ENCODE results near the gene ADAM8.
"Not testable (repeated sequence)": the region's sequence is repeated elsewhere in the genome, so short reads cannot be mapped to it uniquely, and the experiment has no call there.

ADAM8 gene

DNA sequence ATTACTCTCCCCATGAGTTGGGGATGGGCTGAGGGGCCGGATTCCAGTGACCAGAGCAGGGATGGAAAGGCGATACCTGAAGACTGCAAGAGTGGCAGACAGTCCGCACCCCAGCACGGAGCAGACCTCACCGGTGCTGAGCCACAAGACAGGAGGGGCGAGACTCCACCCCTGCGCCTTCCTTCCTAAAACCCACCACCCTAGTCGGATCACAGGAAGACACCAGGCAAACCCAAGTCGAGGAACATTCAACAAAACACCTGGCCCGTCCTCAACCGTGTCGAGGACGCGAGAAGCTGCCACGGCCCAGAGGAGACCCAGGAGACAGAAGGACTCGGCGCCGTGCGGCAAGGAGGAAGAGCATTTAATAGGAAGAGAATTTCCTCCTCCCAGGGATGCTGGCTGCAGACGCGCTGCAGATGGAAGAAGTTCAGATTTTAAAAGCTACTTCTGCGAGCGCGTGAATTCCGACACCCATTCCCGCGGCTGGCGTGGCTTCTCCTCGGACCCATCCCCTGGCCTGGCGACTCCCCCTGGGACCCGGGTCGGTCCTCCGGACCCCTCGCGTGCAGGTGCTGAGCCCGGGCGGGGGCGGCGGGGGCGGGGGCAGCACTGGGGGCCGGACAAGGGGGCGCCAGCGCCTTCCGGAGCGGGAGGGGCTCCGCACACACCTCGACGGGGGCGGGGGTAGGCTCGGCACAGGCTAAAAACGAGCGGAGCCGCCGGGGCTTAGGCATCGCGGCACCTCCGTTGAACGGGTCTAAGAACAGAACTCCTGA, 47.2 kb downstream of the ADAM8 start:
- DNase-seq: no peak

DNA sequence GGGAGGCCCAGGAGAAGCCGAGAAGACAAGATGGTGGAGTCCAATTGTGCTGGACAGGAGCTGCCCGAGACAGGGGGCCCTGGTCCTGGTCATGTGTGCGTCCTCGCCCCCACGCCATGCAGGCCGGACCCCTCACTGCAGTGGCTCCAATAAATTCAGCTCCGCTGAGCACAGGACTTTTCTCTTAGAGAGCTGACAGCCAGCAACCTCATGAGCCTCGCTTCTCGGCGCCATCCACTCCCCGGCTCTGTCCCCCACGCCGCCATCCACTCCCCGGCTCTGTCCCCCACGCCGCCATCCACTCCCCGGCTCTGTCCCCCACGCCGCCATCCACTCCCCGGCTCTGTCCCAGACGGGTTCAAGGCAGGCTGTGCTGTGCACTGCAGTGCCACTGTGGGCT, 49.4 kb downstream of the ADAM8 start:
- no peak for DNase-seq

DNA sequence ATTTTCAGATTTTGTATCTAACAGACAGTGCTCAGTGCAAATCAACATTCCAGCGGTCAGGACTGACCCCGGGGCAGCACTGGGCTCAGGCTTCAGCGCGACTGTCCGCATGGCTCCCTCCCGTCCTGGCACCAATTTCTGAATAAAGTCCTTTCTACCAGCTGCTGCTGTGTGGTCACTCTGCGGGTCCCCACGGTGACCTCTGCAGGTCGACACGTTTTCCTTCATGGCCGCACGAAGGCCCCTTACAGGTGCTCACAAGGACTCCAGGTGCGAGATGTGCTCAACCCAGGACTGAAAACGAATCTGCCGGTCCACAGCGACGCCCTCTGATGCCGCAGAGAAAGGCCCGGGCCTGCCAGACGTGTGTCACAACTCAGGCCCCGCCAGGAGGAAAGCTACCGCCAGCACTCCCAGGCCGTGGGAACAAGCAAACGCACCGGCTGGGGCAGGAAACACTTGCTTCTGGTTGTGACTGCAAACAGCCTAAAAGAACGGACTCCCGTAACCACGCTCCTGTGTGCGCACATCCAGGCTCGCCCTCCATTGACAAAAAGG, 50.3 kb downstream of the ADAM8 start:
- DNase-seq: no peak

DNA sequence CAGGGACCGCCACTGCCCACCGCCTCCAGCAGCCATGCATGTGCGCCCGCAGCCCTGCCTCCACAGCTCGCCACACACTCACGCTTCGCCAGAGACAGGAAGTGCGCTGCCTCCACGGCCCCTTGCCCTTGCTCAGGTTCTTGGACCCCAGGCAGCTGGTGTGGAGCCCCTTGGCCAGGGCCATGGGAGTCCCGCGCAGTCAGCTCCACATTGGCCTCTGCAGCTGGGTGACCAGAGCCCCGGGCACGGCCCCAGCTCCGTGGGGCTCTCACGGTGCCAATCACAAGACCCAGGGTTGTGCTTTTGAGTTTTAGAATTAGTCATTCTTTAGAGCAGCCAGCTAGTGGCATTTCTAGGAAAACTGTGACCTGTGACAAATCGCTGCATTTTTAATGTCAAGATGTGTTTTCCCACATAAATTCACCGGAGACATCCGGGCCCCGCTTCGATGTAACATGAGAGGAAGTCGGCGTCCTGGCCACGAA, 50.9 kb downstream of the ADAM8 start:
- DNase-seq: no peak

DNA sequence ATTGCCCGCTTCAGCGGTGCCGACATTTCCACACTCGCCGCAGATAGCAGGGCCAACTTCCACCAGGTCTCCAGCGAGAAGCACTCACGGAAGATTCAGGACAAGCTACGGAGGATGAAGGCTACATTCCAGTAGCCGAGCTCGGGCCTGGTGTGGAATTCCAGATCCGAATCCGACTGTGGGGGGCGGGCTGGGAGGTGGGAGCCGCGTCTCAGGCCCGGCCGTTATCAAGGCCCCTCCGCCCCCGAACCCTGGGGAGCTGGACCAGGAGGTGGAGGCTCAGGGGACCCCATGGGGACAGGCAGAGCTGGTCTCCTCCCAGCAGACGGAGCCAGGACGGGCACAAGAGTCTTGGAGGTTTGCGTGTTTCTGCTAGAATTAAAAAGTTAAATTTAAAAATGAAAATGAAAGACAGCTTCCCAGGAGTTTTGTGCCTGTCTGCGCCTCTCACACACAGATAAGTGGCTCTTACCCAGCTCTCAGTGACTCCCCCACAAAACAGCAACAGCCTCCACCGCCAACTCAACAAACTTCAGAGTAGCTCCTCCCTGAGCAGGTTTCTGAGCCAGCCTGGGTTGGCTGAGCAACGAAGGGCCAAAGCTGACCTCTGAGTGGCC, 51.8 kb downstream of the ADAM8 start:
- DNase-seq: no peak

DNA sequence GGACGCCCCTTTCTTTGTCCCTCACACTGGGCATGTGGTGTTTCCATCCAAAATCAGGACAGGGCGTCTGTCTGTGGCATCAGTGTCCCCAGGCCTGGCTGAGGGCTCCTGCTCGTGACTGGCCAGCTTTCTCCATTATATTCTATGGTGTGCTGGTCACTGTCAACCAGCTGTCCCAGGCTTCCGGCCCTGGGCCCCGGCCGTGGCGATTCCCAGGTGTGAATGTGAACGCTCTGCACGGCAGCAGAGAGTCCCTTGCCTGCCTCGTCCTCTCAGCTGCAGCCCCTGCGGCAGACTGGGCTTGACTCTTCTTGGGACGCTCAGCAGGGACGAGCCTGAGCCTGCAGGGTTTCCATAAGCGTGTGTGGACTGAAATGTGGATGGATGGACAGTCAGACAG, 52.6 kb downstream of the ADAM8 start:
- no peak for DNase-seq

DNA sequence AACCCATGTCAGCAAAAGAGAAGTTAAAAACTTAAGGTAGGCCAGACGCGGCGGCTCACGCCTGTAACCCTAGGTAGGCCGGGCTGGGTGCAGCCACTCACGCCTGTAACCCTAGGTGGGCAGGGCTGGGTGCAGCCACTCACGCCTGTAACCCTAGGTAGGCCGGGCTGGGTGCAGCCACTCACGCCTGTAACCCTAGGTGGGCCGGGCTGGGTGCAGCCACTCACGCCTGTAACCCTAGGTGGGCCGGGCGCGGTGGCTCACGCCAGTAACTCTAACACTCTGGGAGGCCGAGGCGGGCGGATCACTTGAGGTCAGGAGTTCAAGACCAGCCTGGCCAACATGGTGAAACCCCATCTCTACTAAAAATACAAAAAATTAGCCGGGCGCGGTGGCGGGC, 54.9 kb downstream of the ADAM8 start:
- DNase-seq: not testable (repeated sequence)

DNA sequence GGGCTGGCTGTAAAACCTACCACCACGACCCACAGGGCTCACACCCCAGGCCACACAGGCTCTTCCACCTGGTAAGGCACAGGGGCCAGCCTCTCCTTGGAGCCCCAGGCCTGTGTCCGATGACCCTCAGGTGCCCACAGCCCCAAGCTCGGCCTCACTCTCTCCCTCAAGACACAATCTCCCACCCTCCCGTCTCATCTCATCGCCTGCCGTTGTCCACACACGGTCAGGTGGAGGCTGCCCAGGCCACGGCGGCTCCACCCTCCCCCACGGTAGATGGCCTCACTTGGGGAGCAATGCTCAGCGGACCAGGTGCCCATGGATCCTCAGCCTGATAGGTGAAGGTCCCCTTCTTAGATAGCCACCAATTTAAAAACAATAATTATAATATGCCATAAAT, 55.3 kb downstream of the ADAM8 start:
- DNase-seq: no peak

DNA sequence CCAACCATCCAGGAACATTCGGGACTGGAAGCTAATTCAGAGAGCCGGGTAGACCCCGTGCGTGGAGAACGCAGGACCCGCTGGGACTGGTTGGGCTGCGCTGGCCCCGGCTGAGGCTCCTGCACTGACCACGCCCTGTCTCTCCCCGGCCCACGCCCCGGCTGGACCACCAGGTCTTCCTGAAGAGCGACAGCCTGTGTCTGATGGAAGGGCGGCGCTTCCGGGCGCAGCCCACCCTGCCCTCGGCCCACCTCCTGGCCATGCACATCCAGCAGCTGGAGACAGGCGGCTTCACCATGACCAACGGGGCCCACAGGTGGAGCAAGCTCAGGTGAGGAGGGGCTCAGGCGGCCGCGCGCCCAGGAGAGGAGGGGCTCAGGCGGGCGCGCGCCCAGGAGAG, 56.9 kb downstream of the ADAM8 start:
- DNase-seq: no peak

DNA sequence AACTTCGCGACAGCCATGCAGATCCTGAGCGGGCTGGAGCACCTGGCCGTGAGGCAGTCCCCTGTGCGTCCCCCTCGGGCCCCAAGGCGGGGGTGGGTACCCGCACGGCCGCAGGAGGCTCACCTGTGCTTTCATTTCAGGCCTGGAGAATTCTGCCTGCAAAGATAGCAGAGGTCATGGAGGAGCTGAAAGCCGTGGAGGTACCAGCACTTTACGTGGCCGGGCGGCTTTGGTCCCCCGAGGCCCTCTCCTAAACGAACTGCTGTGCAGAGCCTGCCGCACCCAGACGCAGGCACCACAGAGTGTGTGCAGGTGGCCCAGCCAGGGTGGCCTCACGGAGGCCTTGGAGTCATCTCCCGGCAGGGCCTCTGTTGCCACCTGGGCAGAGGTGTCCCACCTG, 57.8 kb downstream of the ADAM8 start:
- no peak for DNase-seq

DNA sequence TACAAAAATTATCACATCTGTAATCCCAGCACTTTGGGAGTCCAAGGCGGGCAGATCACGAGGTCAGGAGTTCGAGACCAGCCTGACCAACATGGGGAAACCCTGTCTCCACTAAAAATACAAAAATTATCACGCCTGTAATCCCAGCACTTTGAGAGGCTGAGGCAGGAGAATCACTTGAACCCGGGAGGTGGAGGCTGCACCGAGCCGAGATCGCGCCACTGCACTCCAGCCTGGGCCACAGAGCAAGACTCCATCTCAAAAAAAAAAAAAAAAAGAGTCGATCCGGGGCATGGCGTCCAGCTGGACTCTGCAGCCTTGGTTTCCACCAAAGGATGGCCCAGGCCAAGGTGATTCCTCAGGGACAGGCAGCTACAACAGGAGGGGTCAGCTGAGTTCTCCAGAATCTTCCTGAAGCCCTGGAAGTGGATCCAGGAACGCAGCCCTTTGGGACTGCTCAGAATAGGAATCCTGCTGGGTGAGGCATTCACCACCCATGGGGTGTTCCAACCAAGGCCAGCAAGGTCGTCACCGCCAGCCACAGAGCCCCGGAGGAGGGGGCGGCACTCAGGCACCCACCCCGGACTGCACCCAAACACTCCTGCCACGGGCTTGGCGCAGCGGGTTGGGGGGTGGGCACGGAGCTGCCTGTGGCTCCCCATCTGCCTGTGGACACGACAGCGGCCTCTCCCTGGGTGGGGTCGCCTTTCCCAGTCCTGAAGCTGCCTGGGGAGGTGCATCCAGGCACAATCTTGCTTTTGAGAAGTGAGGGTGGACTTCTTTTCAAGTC, 58.7 kb downstream of the ADAM8 start:
- DNase-seq: no peak

DNA sequence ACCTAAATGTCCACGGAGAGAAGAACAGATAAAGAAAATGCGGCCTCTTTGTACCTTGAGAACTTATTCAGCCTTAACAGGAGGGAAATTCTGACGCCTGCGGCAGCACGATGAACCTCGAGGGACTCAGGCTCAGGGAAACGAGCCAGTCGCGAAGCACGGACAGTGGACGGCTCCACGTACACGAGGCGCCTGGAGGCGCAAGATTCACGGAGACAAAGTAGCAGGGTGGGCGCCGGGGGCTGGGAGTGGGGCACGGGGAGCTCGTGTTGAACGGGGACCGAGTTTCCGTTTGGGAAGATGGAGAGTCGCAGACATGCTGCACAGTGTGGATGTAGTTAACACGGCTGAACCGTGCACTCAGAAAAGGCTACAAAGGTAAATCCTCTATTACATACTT, 59.9 kb downstream of the ADAM8 start:
- DNase-seq: no peak

DNA sequence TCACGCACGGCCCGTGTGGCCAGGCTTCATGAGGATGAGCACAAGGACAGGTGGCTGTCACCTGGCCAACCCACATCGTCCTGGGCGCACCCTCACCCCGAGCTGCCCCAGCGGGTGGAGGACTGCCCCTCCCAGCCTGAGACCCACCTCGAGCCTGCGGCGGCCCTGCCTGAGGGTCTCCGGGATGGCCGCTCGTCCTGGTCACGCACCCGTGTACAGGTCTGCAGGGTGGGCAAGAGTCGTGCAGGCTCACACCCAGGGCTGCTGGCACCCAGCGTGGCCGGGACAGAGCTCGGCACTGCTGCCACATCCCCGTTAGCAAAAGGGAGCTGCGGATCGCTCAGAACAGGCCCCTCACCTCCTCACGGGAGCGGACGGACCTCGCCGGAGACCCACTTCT, 61.1 kb downstream of the ADAM8 start:
- DNase-seq: no peak

DNA sequence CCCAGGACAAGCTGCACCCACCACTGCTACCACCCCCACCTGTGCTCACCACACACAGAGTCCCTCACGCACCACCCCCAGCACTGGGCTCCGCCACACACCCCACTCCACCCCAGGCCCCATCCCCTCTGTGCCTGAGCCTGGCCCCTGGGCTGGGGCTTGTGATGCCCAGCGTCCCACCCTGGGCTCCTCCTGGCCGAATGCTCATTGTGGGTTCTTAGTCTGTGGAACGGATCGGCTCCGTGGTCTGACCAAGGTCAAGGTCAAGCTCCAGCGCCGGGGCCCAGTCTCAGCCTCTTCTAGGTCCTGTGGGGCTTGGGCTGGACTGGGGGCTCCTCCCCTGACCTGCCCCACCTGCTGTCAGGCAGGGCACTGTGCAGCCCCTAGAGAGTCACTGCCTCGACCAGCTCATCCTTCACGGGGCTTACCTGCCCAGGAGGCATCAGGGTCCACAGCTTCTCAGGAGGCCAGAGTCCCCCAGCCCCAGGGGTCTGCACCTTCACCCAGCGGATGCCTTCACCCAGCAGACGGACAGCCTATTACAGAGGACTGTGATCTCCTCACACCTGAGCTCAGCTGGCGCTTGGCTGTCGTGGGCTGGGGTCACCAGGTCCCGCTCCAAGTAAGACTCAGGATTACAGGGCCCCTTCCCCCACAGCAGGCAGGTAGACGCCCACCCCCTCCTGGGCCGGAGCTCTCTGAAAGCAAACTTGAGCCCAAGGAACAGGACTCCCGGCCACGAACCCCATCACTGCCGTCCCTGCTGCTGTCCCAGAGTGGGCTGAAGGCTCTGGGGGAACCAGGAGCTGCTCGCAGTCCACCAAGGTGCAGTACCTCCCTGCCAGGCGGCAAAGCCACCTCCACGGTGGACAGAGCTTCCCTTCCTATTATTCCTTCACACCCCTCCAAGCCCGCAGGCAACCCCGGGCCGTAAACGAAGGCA, 61.9 kb downstream of the ADAM8 start:
- DNase-seq: no peak

DNA sequence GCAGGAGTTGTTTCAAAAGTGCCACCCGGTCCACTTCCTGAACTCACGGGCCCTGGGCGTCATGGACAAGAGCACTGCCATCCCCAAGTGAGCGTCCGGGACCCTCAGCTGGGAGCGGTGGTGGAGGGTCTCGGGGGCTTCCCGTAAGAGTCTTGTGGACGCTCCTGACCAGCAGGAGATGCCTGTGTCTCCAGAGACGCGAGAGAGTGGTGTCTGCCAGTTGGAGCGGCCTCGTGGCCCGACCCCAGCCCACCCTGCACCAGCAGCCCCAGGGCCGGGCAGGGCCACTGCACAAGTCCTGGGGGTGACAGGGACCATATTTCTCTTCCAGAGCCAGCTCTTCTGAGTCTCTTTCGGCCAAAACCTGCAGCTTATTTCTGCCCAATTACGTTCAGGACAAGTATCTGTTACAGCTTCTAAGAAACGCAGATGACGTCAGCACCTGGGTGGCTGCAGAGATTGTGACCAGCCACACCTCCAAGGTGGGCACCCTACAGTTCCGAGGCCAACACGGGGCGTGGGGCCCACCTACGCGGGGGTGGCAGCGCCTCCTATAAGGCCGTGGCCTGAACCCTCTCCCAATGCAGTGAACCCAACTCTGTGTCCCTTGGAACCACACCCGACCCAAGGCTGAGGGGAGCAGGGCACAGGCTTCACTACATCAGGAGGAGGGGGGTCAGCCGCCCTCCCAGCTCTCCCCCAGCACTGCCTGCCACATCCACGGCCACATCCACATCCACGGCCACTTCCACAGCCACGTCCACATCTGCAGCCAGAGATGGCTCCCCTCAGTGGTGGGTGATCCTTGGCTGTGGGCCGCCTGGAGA, 62.8 kb downstream of the ADAM8 start:
- no peak for DNase-seq

DNA sequence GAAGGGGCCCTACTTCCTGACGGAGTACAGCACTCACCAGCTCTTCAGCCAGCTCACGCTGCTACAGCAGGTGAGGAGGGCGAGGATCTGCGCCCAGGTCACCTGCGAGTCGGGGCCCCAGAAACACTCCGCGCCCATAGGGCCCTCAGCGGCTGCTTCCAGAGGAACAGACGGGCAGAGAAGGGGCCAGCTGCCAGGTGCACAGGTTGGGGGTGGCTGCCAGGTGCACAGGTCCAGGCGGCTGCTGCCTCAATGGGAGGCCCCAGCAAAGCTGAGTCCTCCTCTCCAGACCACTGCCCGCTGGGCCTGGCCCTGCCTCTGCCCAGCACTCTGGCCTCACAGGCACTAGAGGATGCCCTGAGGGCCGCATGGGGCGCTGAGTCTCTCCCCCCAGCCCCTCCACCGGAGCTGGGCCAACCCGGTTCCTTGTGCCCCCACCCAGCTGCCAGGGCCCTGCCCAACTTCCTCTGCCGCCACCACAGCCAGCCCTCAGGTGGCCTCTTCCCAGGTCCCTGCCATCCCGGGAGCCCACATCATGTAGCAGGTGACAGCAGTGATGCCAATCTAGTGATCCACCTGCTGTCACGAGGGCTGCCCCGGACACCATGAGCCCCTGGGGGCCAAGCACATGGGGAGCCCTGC, 63.7 kb downstream of the ADAM8 start:
- no peak for DNase-seq

All from KG1 (cell line).